IMR-90 (cell line): ENCODE data around the gene HECTD2. TPM values are rescaled to one million over a fixed set of nuclear protein-coding genes. Genes with fewer than 3 reads are reported as not detected.

Experiments
- ATAC-seq: fragments of 200-7000 bp; cut with Tn5 transposase; 2 replicates; pipeline ENCODE4 v1.9.1; 2020; ENCODE audit warnings: low read depth, mild to moderate bottlenecking, moderate library complexity
- BruUV-seq: library from RNA; stranded (reverse); fragments of 400-500 nt; replicated peaks from 2 replicates; lab custom pipeline; 2021; lab: Mats Ljungman, UMichigan
- CTCF ChIA-PET: fragments of 300-600 bp; formaldehyde crosslinking; extraction: SDS; loops from one replicate; lab custom pipeline; 2021; ENCODE audit warnings: antibody characterized with exemption; lab: Yijun Ruan, JAX
- POLR2A ChIA-PET: fragments of 300-600 bp; sonication (Branson Sonifier 250); formaldehyde crosslinking; loops from one replicate; lab custom pipeline; 2022; ENCODE audit warnings: antibody characterized with exemption; ENCODE audit not compliant: unreplicated experiment; lab: Charles Lee
- DNase-seq: peaks from one replicate; pipeline ENCODE4 v3.0.0; 2013
- H2AFZ ChIP-seq: replicated peaks from 2 replicates; pipeline ENCODE3; 2013; ENCODE audit warnings: low read length, mild to moderate bottlenecking; ENCODE audit not compliant: poor library complexity
- H2AK5ac ChIP-seq: 2 replicates; pipeline ENCODE4 v1.6.1; 2013; ENCODE audit warnings: low read depth, low read length, inconsistent platforms
- H2AK9ac ChIP-seq: replicated peaks from 2 replicates; pipeline ENCODE3; 2013; ENCODE audit warnings: mild to moderate bottlenecking, low read depth, low read length, moderate library complexity; ENCODE audit not compliant: poor library complexity
- H2BK120ac ChIP-seq: 2 replicates; pipeline ENCODE4 v1.6.1; 2013; ENCODE audit warnings: low read depth, low read length, inconsistent platforms
- H2BK15ac ChIP-seq: 3 replicates; pipeline ENCODE4 v1.6.1; 2013; ENCODE audit warnings: low read depth, low read length, inconsistent platforms
- H2BK20ac ChIP-seq: 2 replicates; pipeline ENCODE4 v1.6.1; 2013; ENCODE audit warnings: low read depth, mild to moderate bottlenecking, inconsistent platforms, low read length, moderate library complexity
- H2BK5ac ChIP-seq: 2 replicates; pipeline ENCODE4 v1.6.1; 2013; ENCODE audit warnings: mild to moderate bottlenecking, low read depth, low read length, inconsistent platforms; ENCODE audit not compliant: poor library complexity, severe bottlenecking
- H3K14ac ChIP-seq: replicated peaks from 2 replicates; pipeline ENCODE4 v1.6.1; 2013; ENCODE audit warnings: low read depth, low read length, inconsistent platforms
- H3K18ac ChIP-seq: 2 replicates; pipeline ENCODE4 v1.6.1; 2013; ENCODE audit warnings: low read depth, low read length, control low read depth
- H3K23ac ChIP-seq: 2 replicates; pipeline ENCODE4 v1.6.1; 2013; ENCODE audit warnings: low read depth, low read length, inconsistent platforms
- H3K27ac ChIP-seq: 2 replicates; pipeline ENCODE4 v1.5.1; 2013; ENCODE audit warnings: mild to moderate bottlenecking, control low read depth, low read length; ENCODE audit not compliant: insufficient read depth
- H3K27me3 ChIP-seq: 2 replicates; pipeline ENCODE4 v1.6.1; 2013; ENCODE audit warnings: low read length; ENCODE audit not compliant: control insufficient read depth, insufficient read depth
- H3K36me3 ChIP-seq: 2 replicates; pipeline ENCODE4 v1.6.1; 2013; ENCODE audit warnings: low read length, mixed read lengths; ENCODE audit not compliant: control insufficient read depth, insufficient read depth
- H3K4ac ChIP-seq: 2 replicates; pipeline ENCODE4 v1.6.1; 2013; ENCODE audit warnings: low read depth, low read length, inconsistent platforms
- H3K4me1 ChIP-seq: 2 replicates; pipeline ENCODE4 v1.6.1; 2013; ENCODE audit warnings: low read length, mixed read lengths; ENCODE audit not compliant: control insufficient read depth, insufficient read depth
- H3K4me2 ChIP-seq: 2 replicates; pipeline ENCODE4 v1.6.1; 2013; ENCODE audit warnings: low read depth, mild to moderate bottlenecking, control low read depth, low read length, moderate library complexity
- H3K4me3 ChIP-seq: 2 replicates; pipeline ENCODE4 v1.5.1; 2013; ENCODE audit warnings: low read depth, mild to moderate bottlenecking, control low read depth, low read length, moderate library complexity; ENCODE audit not compliant: insufficient read depth
- H3K56ac ChIP-seq: 2 replicates; pipeline ENCODE4 v1.6.1; 2013; ENCODE audit warnings: low read length, inconsistent platforms; ENCODE audit not compliant: insufficient read depth; ENCODE audit errors: extremely low read depth
- H3K79me1 ChIP-seq, 2 experiments: 2 replicates each; pipeline ENCODE4 v1.6.1; 2013; ENCODE audit warnings: low read length in 2 of 2, inconsistent platforms in 1 of 2, low read depth in 1 of 2
- H3K9ac ChIP-seq: 2 replicates; pipeline ENCODE4 v1.6.1; 2013; ENCODE audit warnings: low read depth, low read length, control low read depth
- H3K9me1 ChIP-seq: 2 replicates; pipeline ENCODE4 v1.6.1; 2013; ENCODE audit warnings: low read length, inconsistent platforms; ENCODE audit not compliant: insufficient read depth
- H3K9me3 ChIP-seq: 2 replicates; pipeline ENCODE4 v1.6.1; 2013; ENCODE audit warnings: low read length; ENCODE audit not compliant: control insufficient read depth, insufficient read depth
- H4K20me1 ChIP-seq: 2 replicates; pipeline ENCODE4 v1.6.1; 2013; ENCODE audit warnings: low read length, inconsistent platforms; ENCODE audit not compliant: insufficient read depth
- H4K5ac ChIP-seq: 2 replicates; pipeline ENCODE4 v1.6.1; 2013; ENCODE audit warnings: mild to moderate bottlenecking, low read depth, low read length, control low read depth
- H4K8ac ChIP-seq, 2 experiments: 2 replicates each; pipeline ENCODE4 v1.6.1; 2013; ENCODE audit warnings: low read depth in 2 of 2, low read length in 2 of 2, control low read depth in 1 of 2, inconsistent platforms in 1 of 2
- H4K91ac ChIP-seq: 2 replicates; pipeline ENCODE4 v1.6.1; 2013; ENCODE audit warnings: low read depth, low read length, inconsistent platforms; ENCODE audit not compliant: insufficient read depth
- CEBPB ChIP-seq: IDR thresholded peaks from 2 replicates; pipeline ENCODE4 v1.6.1; 2012; ENCODE audit warnings: low read depth, low read length, improper control_type of control experiment
- CHD1 ChIP-seq: IDR thresholded peaks from 2 replicates; pipeline ENCODE4 v1.6.1; 2012; ENCODE audit warnings: low read depth, low read length, improper control_type of control experiment
- FOS ChIP-seq: fragments of 150-350 bp; IDR thresholded peaks from 2 replicates; pipeline ENCODE4 v1.6.1; 2016; ENCODE audit warnings: low read depth, low read length
- MAZ ChIP-seq: IDR thresholded peaks from 2 replicates; pipeline ENCODE4 v1.6.1; 2012; ENCODE audit warnings: low read depth, mild to moderate bottlenecking, low read length, improper control_type of control experiment, moderate library complexity, borderline replicate concordance
- MXI1 ChIP-seq: IDR thresholded peaks from 2 replicates; pipeline ENCODE4 v1.6.1; 2012; ENCODE audit warnings: low read depth, mild to moderate bottlenecking, low read length, moderate library complexity, borderline replicate concordance
- NFE2L2 ChIP-seq: fragments of 150-350 bp; IDR thresholded peaks from 2 replicates; pipeline ENCODE4 v1.6.1; 2016; ENCODE audit warnings: low read depth, mild to moderate bottlenecking, low read length
- POLR2A ChIP-seq: IDR thresholded peaks from 2 replicates; pipeline ENCODE4 v1.6.1; 2012; ENCODE audit warnings: mild to moderate bottlenecking, low read depth, low read length
- RAD21 ChIP-seq: IDR thresholded peaks from 2 replicates; pipeline ENCODE4 v1.6.1; 2012; ENCODE audit warnings: low read length, improper control_type of control experiment
- RCOR1 ChIP-seq: IDR thresholded peaks from 2 replicates; pipeline ENCODE4 v1.6.1; 2012; ENCODE audit warnings: mild to moderate bottlenecking, low read length, improper control_type of control experiment; ENCODE audit not compliant: insufficient replicate concordance
- RFX5 ChIP-seq: IDR thresholded peaks from 2 replicates; pipeline ENCODE4 v1.8.0; 2012; ENCODE audit warnings: low read depth, mild to moderate bottlenecking, low read length, moderate library complexity
- SMC3 ChIP-seq: fragments of 150-350 bp; IDR thresholded peaks from 2 replicates; pipeline ENCODE4 v1.6.1; 2016; ENCODE audit warnings: low read depth, mild to moderate bottlenecking, antibody characterized with exemption, low read length, moderate library complexity
- WGBS, 2 experiments: methylation state at CpG; one replicate each; pipeline versions ENCODE4 v1.1.5 to v1.1.7; 2013; ENCODE audit warnings: missing lambda C conversion rate in 2 of 2; ENCODE audit not compliant: insufficient read length in 1 of 2; ENCODE audit errors: extremely low coverage in 2 of 2; 5-methylcytosine and 5-hydroxymethylcytosine counted together
- dilution Hi-C: fragments of 300-500 bp; cut with HindIII; formaldehyde crosslinking; loops from one replicate; pipeline ENCODE4 v1.14.3; 2018; ENCODE audit warnings: low sequenced_read_pairs; ENCODE audit not compliant: unreplicated experiment
- in situ Hi-C: fragments of 300-500 bp; cut with MboI; formaldehyde crosslinking; loops from 3 replicates; pipeline ENCODE4 v1.14.3; 2019; ENCODE audit warnings: low sequenced_read_pairs, inconsistent platforms, mixed read lengths
- intact Hi-C: fragments of 100-400 bp; cut with micrococcal nuclease; formaldehyde crosslinking; loops from 2 replicates; pipeline ENCODE4 v1.10.0; 2022
- polyA plus RNA-seq, 3 experiments: library from polyadenylated mRNA; depleted of rRNA; stranded (reverse); fragments of >200 nt; gene quantifications; 2 replicates each; pipeline ENCODE4 v1.2.3, GENCODE V29; 2012; ENCODE audit warnings: low replicate concordance in 1 of 3
- total RNA-seq: library from RNA; depleted of rRNA; stranded (reverse); fragments of >200 nt; gene quantifications from 2 replicates; pipeline ENCODE4 v1.2.3, GENCODE V29; 2012
- TF ChIP-seq, protein P1 (sequence below): fragments of 150-350 bp; IDR thresholded peaks from 2 replicates; pipeline ENCODE4 v1.6.1; 2017; ENCODE audit warnings: mild to moderate bottlenecking, antibody characterized with exemption, low read length, low read depth
- TF ChIP-seq, protein P2 (sequence below): conservative IDR thresholded peaks from 2 replicates; pipeline ENCODE4 v1.5.1; 2012; ENCODE audit warnings: mild to moderate bottlenecking, low read depth, low read length, improper control_type of control experiment
- TF ChIP-seq, protein P3 (sequence below): fragments of 150-350 bp; IDR thresholded peaks from 2 replicates; pipeline ENCODE4 v1.6.1; 2016; ENCODE audit warnings: low read depth, mild to moderate bottlenecking, low read length, moderate library complexity, borderline replicate concordance

HECTD2 gene
- total and polyA plus RNA-seq, 2 of the 4 experiments (the other 2 are of a cell fraction) = 5.2 to 5.9 TPM

DNA sequence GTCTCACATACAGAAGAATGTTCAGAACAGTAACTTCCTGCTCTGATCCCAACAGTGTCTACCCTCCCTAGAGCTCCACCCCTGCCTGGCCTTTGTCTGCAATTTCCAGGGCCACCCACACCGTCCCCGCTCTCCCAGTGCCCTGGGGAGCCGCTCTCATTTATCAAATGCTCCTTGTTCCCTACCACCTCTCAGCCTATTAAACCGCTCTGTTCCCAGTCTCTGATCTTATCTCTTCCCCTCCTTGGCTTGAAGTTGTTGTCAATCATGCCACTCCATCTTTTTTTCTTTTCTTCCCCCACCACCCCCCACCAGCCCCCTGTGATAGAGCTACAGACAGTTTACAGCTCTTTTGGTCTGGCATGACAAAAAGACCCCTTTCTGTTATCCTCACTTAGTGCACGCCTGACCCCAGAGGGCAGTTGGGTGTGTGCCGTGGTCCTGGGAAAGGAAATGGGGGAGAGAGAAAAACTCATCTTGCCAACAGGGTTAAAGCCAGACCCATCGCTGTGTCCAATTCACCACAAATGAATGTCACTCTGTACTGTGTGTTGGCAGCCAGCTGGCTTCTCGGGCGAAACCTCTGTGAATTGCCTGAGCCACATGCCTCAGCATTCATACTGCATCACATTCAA, 28.8 kb upstream of the HECTD2 start:
- BruUV-seq = no TSS peak
- CTCF ChIA-PET = interaction anchor here (1.3 to 1.7 kb wide), 3 partner anchors 9 to 83 kb away, joined by 3 to 4 read pairs (median 4); no protein-coding TSS in a partner anchor
- intact Hi-C loops = loop anchor here (10.0 kb wide), 1 partner anchor 497 kb away; no protein-coding TSS in a partner anchor

More for the DNA sequence above, 28.8 kb upstream of the HECTD2 start:
- no peaks in the 10 kb centered on the region for H3K79me1 ChIP-seq
- WGBS, 2 experiments = 67% methylated on average over 3 of the region's 9 CpGs; no CpG with 5 or more reads in 1 of the 2 experiments
- no peak overlapping the region for H3K9ac ChIP-seq
- H2AFZ ChIP-seq = no peak overlapping the region
- H2BK20ac ChIP-seq = no peak overlapping the region
- TF ChIP-seq SMC3 (no peak), FOS (no peak), NFE2L2 (no peak), CEBPB (no peak), POLR2A (no peak), RCOR1 (no peak), RFX5 (no peak), MXI1 (no peak), CHD1 (no peak), RAD21 (no peak), MAZ (no peak)
- TF ChIP-seq, protein P1, sequence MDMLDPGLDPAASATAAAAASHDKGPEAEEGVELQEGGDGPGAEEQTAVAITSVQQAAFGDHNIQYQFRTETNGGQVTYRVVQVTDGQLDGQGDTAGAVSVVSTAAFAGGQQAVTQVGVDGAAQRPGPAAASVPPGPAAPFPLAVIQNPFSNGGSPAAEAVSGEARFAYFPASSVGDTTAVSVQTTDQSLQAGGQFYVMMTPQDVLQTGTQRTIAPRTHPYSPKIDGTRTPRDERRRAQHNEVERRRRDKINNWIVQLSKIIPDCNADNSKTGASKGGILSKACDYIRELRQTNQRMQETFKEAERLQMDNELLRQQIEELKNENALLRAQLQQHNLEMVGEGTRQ = no peak
- TF ChIP-seq, protein P2, sequence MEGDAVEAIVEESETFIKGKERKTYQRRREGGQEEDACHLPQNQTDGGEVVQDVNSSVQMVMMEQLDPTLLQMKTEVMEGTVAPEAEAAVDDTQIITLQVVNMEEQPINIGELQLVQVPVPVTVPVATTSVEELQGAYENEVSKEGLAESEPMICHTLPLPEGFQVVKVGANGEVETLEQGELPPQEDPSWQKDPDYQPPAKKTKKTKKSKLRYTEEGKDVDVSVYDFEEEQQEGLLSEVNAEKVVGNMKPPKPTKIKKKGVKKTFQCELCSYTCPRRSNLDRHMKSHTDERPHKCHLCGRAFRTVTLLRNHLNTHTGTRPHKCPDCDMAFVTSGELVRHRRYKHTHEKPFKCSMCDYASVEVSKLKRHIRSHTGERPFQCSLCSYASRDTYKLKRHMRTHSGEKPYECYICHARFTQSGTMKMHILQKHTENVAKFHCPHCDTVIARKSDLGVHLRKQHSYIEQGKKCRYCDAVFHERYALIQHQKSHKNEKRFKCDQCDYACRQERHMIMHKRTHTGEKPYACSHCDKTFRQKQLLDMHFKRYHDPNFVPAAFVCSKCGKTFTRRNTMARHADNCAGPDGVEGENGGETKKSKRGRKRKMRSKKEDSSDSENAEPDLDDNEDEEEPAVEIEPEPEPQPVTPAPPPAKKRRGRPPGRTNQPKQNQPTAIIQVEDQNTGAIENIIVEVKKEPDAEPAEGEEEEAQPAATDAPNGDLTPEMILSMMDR = no peak
- TF ChIP-seq, protein P3, sequence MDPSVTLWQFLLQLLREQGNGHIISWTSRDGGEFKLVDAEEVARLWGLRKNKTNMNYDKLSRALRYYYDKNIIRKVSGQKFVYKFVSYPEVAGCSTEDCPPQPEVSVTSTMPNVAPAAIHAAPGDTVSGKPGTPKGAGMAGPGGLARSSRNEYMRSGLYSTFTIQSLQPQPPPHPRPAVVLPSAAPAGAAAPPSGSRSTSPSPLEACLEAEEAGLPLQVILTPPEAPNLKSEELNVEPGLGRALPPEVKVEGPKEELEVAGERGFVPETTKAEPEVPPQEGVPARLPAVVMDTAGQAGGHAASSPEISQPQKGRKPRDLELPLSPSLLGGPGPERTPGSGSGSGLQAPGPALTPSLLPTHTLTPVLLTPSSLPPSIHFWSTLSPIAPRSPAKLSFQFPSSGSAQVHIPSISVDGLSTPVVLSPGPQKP = no peak
- no peak overlapping the region for H2BK5ac ChIP-seq
- H3K27ac ChIP-seq = no peak overlapping the region
- no peaks in the 10 kb centered on the region for H3K9me1 ChIP-seq
- no peak overlapping the region for H4K5ac ChIP-seq
- H2AK9ac ChIP-seq = no peak overlapping the region
- ATAC-seq (no peak; the same call in 1 of the 2 replicates), DNase-seq (no peak)
- no peaks in the 10 kb centered on the region for H4K20me1 ChIP-seq
- POLR2A ChIA-PET = interaction anchor here (1.1 kb wide), 1 partner anchor 251 kb away, joined by 3 read pairs; the partner anchor contains the start of gene PPP1R3C
- H2BK15ac ChIP-seq = no peak overlapping the region
- H3K27me3 ChIP-seq = peaks cover 15% of the 10 kb centered on the region
- H3K4ac ChIP-seq = no peak overlapping the region
- H3K56ac ChIP-seq = no peak overlapping the region
- H3K14ac ChIP-seq = no peak overlapping the region
- H3K9me3 ChIP-seq = peaks cover 5% of the 10 kb centered on the region
- H3K36me3 ChIP-seq = no peaks in the 10 kb centered on the region
- no peak overlapping the region for H2BK120ac ChIP-seq
- H4K8ac ChIP-seq = no peak overlapping the region
- dilution Hi-C loops = no loop called here
- H3K23ac ChIP-seq = no peak overlapping the region
- H3K4me1 ChIP-seq = no peaks in the 10 kb centered on the region
- H2AK5ac ChIP-seq = no peak overlapping the region
- H3K4me3 ChIP-seq = no peak overlapping the region
- in situ Hi-C loops = loop anchor here (25.0 kb wide), 1 partner anchor 531 kb away; the partner anchor contains the start of genes BTAF1 and FGFBP3
- no peak overlapping the region for H3K18ac ChIP-seq
- H3K4me2 ChIP-seq = no peak overlapping the region
- H4K91ac ChIP-seq = no peak overlapping the region
